GM20000 (cell line): ENCODE measurements around the gene PRSS50.
"Not testable (repeated sequence)": the region's sequence is repeated elsewhere in the genome, so short reads cannot be mapped to it uniquely, and the experiment has no call there.

Experiments used
- DNase-seq: peaks from one replicate; pipeline ENCODE4 v3.0.0; 2012; ENCODE audit warnings: low spot score
- TF ChIP-seq, protein P1 (sequence below): IDR thresholded peaks from 2 replicates; pipeline ENCODE4 v1.5.1; 2012; ENCODE audit warnings: mild to moderate bottlenecking, control low read depth; ENCODE audit errors: extremely low read depth, missing control alignments

The PRSS50 gene

GRCh38 chr3:46706771-46707582 lies 10.7 kb downstream of the PRSS50 start:
- TF ChIP-seq, protein P1, sequence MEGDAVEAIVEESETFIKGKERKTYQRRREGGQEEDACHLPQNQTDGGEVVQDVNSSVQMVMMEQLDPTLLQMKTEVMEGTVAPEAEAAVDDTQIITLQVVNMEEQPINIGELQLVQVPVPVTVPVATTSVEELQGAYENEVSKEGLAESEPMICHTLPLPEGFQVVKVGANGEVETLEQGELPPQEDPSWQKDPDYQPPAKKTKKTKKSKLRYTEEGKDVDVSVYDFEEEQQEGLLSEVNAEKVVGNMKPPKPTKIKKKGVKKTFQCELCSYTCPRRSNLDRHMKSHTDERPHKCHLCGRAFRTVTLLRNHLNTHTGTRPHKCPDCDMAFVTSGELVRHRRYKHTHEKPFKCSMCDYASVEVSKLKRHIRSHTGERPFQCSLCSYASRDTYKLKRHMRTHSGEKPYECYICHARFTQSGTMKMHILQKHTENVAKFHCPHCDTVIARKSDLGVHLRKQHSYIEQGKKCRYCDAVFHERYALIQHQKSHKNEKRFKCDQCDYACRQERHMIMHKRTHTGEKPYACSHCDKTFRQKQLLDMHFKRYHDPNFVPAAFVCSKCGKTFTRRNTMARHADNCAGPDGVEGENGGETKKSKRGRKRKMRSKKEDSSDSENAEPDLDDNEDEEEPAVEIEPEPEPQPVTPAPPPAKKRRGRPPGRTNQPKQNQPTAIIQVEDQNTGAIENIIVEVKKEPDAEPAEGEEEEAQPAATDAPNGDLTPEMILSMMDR = no peak
- DNase-seq = no peak

- TF ChIP-seq, protein P1 = no peak
- DNase-seq = no peak
Measured at GRCh38 chr3:46705751-46706552, 11.7 kb downstream of the PRSS50 start.

- TF ChIP-seq, protein P1 = peak; percentile 97
- peak; percentile 85 for DNase-seq
Measured at GRCh38 chr3:46705022-46705530, 12.6 kb downstream of the PRSS50 start.

DNA sequence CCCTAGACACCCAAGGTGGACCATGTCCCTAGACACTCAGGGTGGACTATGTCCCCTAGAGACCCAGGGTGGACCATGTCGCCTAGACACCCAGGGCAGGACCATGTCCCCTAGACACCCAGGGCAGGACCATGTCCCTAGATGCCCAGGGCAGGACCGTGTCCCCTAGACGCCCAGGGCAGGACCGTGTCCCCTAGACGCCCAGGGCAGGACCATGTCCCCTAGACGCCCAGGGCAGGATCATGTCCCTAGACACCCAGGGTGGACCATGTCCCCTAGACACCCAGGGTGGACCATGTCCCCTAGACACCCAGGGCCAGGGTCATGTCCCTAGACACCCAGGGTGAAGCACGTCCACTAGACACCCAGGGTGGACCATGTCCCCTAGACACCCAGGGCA lies 13.3 kb downstream of the PRSS50 start:
- DNase-seq = not testable (repeated sequence)

DNA sequence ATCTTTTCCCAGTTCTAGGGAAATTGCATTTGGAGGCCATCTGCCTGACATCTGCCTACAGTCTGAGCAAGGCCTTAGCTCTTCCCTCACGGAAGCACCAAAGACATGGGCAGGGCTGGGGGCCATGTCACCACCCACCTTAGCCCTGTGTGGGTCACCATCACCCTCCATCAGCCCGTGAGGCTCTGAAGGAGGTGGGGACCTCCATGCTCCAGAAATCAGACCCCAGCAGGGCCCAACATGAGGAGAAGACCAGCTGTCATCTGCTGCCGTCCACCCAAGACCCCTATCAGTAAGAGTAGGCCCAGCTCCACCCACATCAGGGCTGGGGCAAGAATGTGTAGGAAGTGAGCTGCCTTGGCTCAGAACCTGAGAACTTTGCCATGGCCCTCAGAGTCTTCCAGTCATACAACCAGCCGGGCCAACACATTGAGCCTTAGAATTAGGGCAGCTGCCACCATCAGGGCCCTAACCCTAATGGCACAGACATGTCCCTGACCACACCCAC lies 14.6 kb downstream of the PRSS50 start:
- no peak for DNase-seq
- TF ChIP-seq, protein P1 = no peak

DNA sequence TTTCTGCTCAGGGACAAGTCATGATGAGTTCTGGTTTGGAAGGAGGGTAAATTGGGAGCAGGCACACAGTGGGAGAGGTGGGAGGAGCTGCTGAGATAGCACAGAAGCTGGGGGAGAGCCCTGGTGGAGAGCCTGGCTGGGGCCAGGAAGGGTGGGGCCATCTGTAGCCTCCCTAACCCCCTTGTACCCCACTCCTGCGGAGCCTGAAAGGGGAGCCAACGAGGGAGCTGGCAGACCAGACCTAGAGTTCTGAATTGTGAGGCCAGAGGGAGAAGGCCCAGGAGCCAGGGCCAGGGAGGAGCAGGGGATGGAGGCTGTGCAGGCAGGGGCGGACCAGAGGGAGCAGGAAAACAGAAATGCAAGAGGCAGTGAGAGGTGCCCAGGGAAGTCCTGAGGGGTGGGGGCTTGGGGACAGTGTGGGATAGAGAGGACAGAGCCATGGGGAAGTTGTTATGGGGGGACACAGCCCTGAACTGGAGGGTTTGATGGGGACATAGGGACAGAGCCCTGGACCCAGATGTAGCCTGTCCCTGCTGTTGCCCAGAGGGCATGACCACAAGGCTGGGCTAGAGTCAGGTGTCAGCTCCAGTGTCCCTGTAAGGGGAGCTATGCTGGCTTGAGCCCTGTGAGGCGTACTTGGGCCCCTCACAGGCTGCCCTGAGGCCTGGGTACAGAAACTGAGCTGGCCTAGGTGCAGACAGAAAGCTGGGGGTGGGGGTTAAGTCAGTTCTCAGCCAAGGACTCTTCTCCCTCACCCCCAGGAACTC lies 15.2 kb downstream of the PRSS50 start:
- TF ChIP-seq, protein P1 = no peak
- DNase-seq = no peak

DNA sequence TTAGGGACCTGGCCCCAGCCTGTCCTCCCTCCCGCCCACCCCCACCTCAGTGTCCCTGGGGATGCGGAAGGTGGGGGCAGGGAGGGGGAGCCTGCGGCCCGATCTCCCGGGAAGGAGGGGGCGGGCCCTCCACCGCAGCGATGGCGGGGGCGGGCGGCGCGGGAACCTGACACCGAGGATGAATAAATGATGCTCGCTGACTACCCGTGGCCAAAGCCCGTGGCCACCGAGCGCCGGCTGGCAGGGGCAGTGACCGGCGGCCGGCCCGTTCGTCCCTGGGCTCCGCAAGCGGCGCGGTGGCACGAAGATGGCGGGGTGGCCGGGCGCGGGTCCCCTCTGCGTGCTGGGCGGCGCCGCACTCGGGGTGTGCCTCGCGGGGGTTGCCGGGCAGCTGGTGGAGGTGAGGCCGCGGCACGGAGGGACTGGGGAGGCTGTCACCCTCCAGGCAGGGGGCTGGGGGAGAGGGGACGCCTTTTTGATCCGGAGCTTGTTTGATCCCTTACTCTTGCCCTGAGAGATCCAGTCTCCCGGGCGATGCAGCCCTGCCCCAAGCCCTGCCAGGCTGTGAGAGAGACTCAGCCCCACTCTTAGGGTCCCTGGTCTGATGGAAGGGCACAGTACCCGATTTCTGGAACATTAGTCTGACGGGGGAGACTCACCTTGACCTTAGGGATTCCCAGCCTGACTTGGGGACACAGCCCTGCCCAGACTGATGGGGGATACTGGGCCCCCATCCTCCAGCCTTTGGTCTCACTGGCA lies 16.3 kb downstream of the PRSS50 start, which contains the start of gene TMIE:
Gene TMIE (plus strand): TSS at position 212 of the 759 bp plus-strand sequence. CDS start 96 bp downstream, at position 308.
- DNase-seq = no peak
- TF ChIP-seq, protein P1 = no peak
